ENCODE measurements around the gene SPIN2A. TPM values are rescaled to one million over a fixed set of nuclear protein-coding genes. Genes with fewer than 3 reads are reported as not detected.

Gene SPIN2A
- 0.97 TPM in 1 of 2 replicates, not detected in the other for polyA plus RNA-seq

GRCh38 chrX:57137073-57137472 is at the start of gene SPIN2A:
TSS of gene SPIN2A (minus strand) at chrX:57137397. CDS start at chrX:57136597, 800 bp downstream.

GRCh38 chrX:57121162-57121755 is 15.9 kb downstream of the SPIN2A start, which contains the start of gene SPIN2B:
TSS of gene SPIN2B (minus strand) at chrX:57121548.

Other genes with a start within 250 kb of the SPIN2A start
- gene SPIN3, start 141.9 kb downstream of the SPIN2A start, polyA plus RNA-seq, result 11.3 and 16.1 TPM in 2 replicates
- gene SPIN2B, start 15.8 kb downstream of the SPIN2A start, polyA plus RNA-seq, result 20.3 and 20.4 TPM in 2 replicates
- 5.6 and 13.7 TPM in 2 replicates for gene FAAH2, start 149.3 kb upstream of the SPIN2A start, polyA plus RNA-seq